ENCODE results near the gene RAE1.

RAE1 gene

GRCh38 chr20:57313230-57313629, 37.8 kb upstream of the RAE1 start:
- no peak for FAIRE-seq
- TF ChIP-seq, protein P1, sequence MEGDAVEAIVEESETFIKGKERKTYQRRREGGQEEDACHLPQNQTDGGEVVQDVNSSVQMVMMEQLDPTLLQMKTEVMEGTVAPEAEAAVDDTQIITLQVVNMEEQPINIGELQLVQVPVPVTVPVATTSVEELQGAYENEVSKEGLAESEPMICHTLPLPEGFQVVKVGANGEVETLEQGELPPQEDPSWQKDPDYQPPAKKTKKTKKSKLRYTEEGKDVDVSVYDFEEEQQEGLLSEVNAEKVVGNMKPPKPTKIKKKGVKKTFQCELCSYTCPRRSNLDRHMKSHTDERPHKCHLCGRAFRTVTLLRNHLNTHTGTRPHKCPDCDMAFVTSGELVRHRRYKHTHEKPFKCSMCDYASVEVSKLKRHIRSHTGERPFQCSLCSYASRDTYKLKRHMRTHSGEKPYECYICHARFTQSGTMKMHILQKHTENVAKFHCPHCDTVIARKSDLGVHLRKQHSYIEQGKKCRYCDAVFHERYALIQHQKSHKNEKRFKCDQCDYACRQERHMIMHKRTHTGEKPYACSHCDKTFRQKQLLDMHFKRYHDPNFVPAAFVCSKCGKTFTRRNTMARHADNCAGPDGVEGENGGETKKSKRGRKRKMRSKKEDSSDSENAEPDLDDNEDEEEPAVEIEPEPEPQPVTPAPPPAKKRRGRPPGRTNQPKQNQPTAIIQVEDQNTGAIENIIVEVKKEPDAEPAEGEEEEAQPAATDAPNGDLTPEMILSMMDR (IDR thresholded peaks at IDR 0.05; ENCODE audit: insufficient read depth, missing control alignments) = no peak
- no peak for DNase-seq (ENCODE audit: insufficient read length, low spot score)

GRCh38 chr20:57313951-57314350, 37.1 kb upstream of the RAE1 start:
- TF ChIP-seq, protein P1 (IDR thresholded peaks at IDR 0.05; ENCODE audit: insufficient read depth, missing control alignments) = no peak
- no peak for FAIRE-seq

DNA sequence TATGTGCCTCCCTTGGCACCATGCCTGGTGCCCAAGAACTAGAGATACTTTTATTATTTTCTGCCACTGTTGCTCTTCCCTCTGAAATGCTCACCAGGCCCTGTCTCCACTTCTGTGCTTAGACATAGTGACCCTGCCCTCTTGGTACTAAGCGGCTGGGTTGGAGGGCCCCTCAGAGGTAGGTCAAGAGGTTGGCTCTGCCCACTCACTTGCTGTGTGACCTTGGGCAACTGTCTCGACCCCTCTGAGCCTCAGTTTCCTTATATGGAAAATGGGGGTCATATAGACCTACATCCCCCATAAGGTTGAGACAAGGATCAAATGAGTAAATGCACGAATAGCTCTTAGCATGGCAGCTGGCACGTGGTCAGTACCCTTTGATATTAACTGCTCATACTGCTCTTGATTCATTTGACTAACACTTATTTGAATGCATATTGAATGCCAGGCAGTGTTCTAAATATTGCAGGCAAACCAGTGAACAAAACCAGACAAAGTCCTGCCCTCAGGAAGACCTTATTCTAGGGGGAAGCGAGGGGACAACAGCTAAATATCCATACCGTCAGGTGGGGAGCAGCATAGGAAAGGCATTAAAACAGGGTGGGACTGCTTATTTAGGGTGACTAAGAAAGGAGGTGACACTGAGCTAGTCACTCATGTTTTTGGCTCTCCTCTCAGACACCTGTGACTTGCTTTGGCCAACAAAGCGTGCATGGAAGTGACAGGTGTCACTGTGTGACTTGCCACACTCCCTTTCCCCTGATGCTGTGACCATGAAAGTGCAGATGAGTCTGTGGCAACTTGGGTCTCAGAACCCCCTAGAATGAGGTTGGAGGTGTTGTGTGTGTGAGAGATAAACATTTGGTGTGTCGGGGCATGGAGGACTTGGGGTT, 35.7 kb upstream of the RAE1 start:
- FAIRE-seq (no peak), DNase-seq (ENCODE audit: insufficient read length, low spot score) (no peak)
- TF ChIP-seq, protein P1 (IDR thresholded peaks at IDR 0.05; ENCODE audit: insufficient read depth, missing control alignments) = no peak

More at GRCh38 chr20:57313951-57314350, 37.1 kb upstream of the RAE1 start:
- DNase-seq (ENCODE audit: insufficient read length, low spot score) = no peak

GRCh38 chr20:57315976-57316480, 35.0 kb upstream of the RAE1 start:
- FAIRE-seq (no peak), DNase-seq (ENCODE audit: insufficient read length, low spot score) (no peak)
- TF ChIP-seq, protein P1 (IDR thresholded peaks at IDR 0.05; ENCODE audit: insufficient read depth, missing control alignments) = no peak

- TF ChIP-seq, protein P1 (IDR thresholded peaks at IDR 0.05; ENCODE audit: insufficient read depth, missing control alignments) = no peak
- DNase-seq (ENCODE audit: insufficient read length, low spot score) (no peak), FAIRE-seq (no peak)
Observed at GRCh38 chr20:57316795-57317201, 34.3 kb upstream of the RAE1 start.

GRCh38 chr20:57317316-57317788, 33.7 kb upstream of the RAE1 start:
- FAIRE-seq (no peak), DNase-seq (ENCODE audit: insufficient read length, low spot score) (no peak)
- TF ChIP-seq, protein P1 (IDR thresholded peaks at IDR 0.05; ENCODE audit: insufficient read depth, missing control alignments) = no peak

Data from D721Med (cell line).